ENCODE data around the gene LIG3.
"Not testable (repeated sequence)": the region's sequence is repeated elsewhere in the genome, so short reads cannot be mapped to it uniquely, and the experiment has no call there.

LIG3 gene

GRCh38 chr17:35045458-35045979 lies 65.2 kb downstream of the LIG3 start:
- DNase-seq = not testable (repeated sequence)

DNA sequence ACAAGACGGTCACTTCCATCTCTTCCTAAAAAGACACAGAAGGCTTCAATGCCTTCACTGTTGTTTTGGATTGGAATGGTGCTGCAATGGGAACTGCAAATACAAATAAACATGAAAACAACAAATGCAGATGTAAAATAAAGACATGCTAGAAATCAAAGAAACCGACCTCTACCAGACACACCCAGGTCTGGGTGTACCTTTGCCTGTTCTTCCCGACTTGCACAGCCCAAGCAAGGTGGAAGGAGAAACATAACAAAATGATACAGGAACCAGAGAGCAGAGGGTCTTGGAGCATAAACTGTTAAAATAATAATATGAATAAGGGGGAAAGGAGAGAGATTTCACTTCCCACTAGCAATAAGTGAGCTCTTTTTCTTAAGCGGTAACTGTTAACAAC lies 65.9 kb downstream of the LIG3 start:
- no peak for DNase-seq

- DNase-seq = no peak
Measured at GRCh38 chr17:35046740-35047283, 66.5 kb downstream of the LIG3 start.

GRCh38 chr17:35048685-35049379 lies 68.5 kb downstream of the LIG3 start:
- no peak for DNase-seq

DNA sequence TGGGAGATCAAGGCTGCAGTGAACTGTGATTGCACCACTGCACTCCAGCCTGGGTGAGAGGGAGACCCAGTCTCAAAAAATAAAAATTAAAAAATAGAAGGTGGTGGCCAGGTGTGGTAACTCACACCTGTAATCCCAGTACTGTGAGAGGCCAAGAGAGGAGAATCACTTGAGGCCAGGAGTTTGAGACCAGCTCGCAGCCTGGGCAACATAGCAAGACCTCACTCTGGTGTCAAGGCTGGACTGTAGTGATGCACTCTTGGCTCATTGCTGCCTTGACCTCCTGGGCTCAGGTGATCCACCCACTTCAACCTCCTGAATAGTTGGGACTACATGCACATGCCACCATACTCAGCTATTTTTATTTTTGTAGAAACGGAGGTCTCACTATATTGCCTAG lies 69.9 kb downstream of the LIG3 start:
- DNase-seq = no peak

- peak; percentile 11 for DNase-seq
Measured at GRCh38 chr17:35051183-35051578, 70.9 kb downstream of the LIG3 start.

- no peak for DNase-seq
Measured at GRCh38 chr17:35051579-35052240, 71.4 kb downstream of the LIG3 start.

GRCh38 chr17:35052241-35052610 lies 71.9 kb downstream of the LIG3 start:
- no peak for DNase-seq

GRCh38 chr17:35052780-35053179 lies 72.5 kb downstream of the LIG3 start:
- DNase-seq = no peak

GRCh38 chr17:35053204-35053603 lies 72.9 kb downstream of the LIG3 start:
- no peak for DNase-seq

DNA sequence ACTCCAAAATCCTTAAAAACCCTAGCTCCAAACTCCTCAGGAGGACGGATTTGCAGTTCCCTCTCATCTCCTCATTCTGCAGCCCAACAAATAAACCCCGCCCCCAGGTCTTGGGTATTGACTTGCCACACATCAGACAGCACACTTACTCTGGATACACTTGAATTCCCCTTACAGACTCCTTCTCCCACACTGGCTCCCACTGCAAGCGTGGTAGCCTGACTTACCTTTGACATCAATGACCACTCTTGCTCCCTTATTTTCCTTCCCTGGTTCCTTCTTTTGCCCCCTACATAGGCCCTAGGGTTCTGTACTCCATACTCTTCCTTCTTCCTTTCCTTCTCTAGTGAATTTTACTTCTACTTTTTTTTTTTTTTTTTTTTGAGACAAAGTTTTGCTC lies 75.7 kb downstream of the LIG3 start:
- no peak for DNase-seq

DNA sequence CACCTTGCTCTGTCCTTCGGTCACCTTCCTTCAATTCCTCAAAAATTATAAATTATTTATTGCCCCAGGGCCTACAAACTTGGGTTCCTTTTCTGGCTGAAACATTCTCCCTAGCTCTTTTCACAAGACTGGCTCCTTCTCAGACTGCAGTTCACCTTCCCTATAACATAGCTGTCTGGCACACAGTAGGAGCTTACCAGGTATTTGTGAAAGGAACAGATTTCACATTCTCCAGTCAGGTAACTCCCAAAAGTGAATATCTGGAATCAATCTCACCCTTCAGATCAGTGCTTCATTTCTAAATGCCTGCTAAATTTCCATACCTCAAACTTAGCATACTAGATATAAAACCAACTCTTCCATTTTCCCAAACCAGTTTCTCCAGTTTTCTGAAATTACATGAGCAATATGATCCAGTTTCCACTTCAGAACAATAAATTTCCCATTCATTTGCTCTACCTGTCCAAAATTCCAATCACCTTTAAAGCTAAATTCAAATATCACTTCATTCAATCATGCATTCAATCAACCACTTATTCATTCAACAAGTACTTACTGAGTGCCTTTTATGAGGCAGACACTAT lies 77.1 kb downstream of the LIG3 start:
- peak; percentile 41 for DNase-seq

Measured in NCI-H2029 treated with DMSO at 0.1 percent for 48 hours (cell line).